Stimulated activated CD8-positive, alpha-beta memory T cell treated with anti-CD3 and anti-CD28 coated beads, Interleukin-15, amount 100 ng/mL, for 4 hours (primary cell): ENCODE data around the gene SLC5A3.

Source experiments
- DNase-seq, 2 donors: peaks; one replicate each; pipeline ENCODE4 v3.0.0-alpha.2; 2020; ENCODE audit warnings: low read depth in 2 of 2

SLC5A3 gene

GRCh38 chr21:34071683-34072082, 1.7 kb upstream of the SLC5A3 start:
- no peak for DNase-seq

GRCh38 chr21:34072145-34073031, 990 bp upstream of the SLC5A3 start:
- no peak for DNase-seq

- peak in 1 of 2 donors; percentile 43 for DNase-seq
Observed at GRCh38 chr21:34073749-34074282, 438 bp downstream of the SLC5A3 start.

- no peak for DNase-seq
Observed at GRCh38 chr21:34074283-34075090, 1.1 kb downstream of the SLC5A3 start.

- no peak for DNase-seq
Observed at GRCh38 chr21:34075091-34075425, 1.7 kb downstream of the SLC5A3 start.

GRCh38 chr21:34075760-34076660, 2.6 kb downstream of the SLC5A3 start:
- no peak for DNase-seq

GRCh38 chr21:34076835-34077234, 3.5 kb downstream of the SLC5A3 start:
- DNase-seq = no peak

GRCh38 chr21:34077888-34078287, 4.5 kb downstream of the SLC5A3 start:
- DNase-seq = no peak

- no peak for DNase-seq
Observed at GRCh38 chr21:34078915-34079314, 5.5 kb downstream of the SLC5A3 start.

GRCh38 chr21:34080710-34081109, 7.3 kb downstream of the SLC5A3 start:
- DNase-seq = no peak

- DNase-seq = no peak
Observed at GRCh38 chr21:34082769-34083168, 9.4 kb downstream of the SLC5A3 start.

GRCh38 chr21:34083357-34083756, 10.0 kb downstream of the SLC5A3 start:
- no peak for DNase-seq

GRCh38 chr21:34085129-34085528, 11.8 kb downstream of the SLC5A3 start:
- no peak for DNase-seq

GRCh38 chr21:34086887-34087306, 13.5 kb downstream of the SLC5A3 start:
- DNase-seq = peak in 1 of 2 donors; percentile 22

GRCh38 chr21:34088752-34089151, 15.4 kb downstream of the SLC5A3 start:
- no peak for DNase-seq

GRCh38 chr21:34091032-34091431, 17.7 kb downstream of the SLC5A3 start:
- DNase-seq = no peak

GRCh38 chr21:34091607-34092006, 18.2 kb downstream of the SLC5A3 start:
- no peak for DNase-seq

- no peak for DNase-seq
Observed at GRCh38 chr21:34092262-34092921, 19.0 kb downstream of the SLC5A3 start.

GRCh38 chr21:34093083-34093482, 19.7 kb downstream of the SLC5A3 start:
- no peak for DNase-seq

- DNase-seq = no peak
Observed at GRCh38 chr21:34094949-34095348, 21.6 kb downstream of the SLC5A3 start.

- no peak for DNase-seq
Observed at GRCh38 chr21:34097442-34097841, 24.1 kb downstream of the SLC5A3 start.
